A549 (cell line): ENCODE measurements around the gene HOXD9. TPM values are rescaled to one million over a fixed set of nuclear protein-coding genes. Genes with fewer than 3 reads are reported as not detected.

Experiments used
- ATAC-seq, 2 experiments: fragments of 200-7000 bp in 1 of 2; fragments of >200 bp in 1 of 2; cut with Nextera tagmentation in 1 of 2; cut with Tn5 transposase in 1 of 2; 3 replicates each; pipeline versions ENCODE4 v1.8.0 to v1.9.1; 2018 to 2020; ENCODE audit warnings: mild to moderate bottlenecking in 1 of 2, moderate library complexity in 1 of 2
- CTCF ChIA-PET: fragments of 300-600 bp; sonication (Branson Sonifier 250); formaldehyde crosslinking; extraction: SDS; loops from one replicate; lab custom pipeline; 2021; ENCODE audit warnings: antibody characterized with exemption, inconsistent platforms; lab: Yijun Ruan, JAX
- POLR2A ChIA-PET: fragments of 350-600 bp; formaldehyde crosslinking; extraction: SDS; loops from one replicate; lab custom pipeline; 2021; ENCODE audit warnings: antibody characterized with exemption, inconsistent platforms; lab: Yijun Ruan, JAX
- DNase-seq, 2 experiments: peaks; one replicate each; pipeline versions ENCODE4 v3.0.0 to v3.0.0-alpha.2; 2011 to 2016; ENCODE audit warnings: low read depth in 1 of 2, low spot score in 1 of 2
- FAIRE-seq: peaks from 2 replicates; lab custom pipeline; 2011; peaks lifted over from hg19 to GRCh38; lab: Jason Lieb, UNC
- H3K27ac ChIP-seq, 2 experiments: fragments of >200 bp; sonication (Bioruptor Twin); formaldehyde crosslinking; 3 replicates each; pipeline ENCODE4 v1.5.1; 2016 to 2017
- H3K4me1 ChIP-seq: fragments of >200 bp; sonication (Bioruptor Twin); formaldehyde crosslinking; 3 replicates; pipeline ENCODE4 v1.6.1; 2016
- H3K4me2 ChIP-seq: fragments of >200 bp; sonication (Bioruptor Twin); formaldehyde crosslinking; 3 replicates; pipeline ENCODE4 v1.6.1; 2016
- H3K4me3 ChIP-seq: fragments of >200 bp; sonication (Bioruptor Twin); formaldehyde crosslinking; 3 replicates; pipeline ENCODE4 v1.5.1; 2016
- H3K9me3 ChIP-seq: fragments of >200 bp; sonication (Bioruptor Twin); formaldehyde crosslinking; 3 replicates; pipeline ENCODE4 v1.6.1; 2016
- BCL3 ChIP-seq: fragments of >200 bp; sonication (Bioruptor Twin); formaldehyde crosslinking; IDR thresholded peaks from 3 replicates; pipeline ENCODE4 v1.6.1; 2016
- CEBPB ChIP-seq, 2 experiments: fragments of >200 bp in 1 of 2; sonication (Bioruptor Twin) in 1 of 2; formaldehyde crosslinking in 1 of 2; IDR thresholded peaks; 2 replicates each; pipeline ENCODE4 v1.6.1; 2012 to 2016
- CTCF ChIP-seq: fragments of >200 bp; sonication (Bioruptor Twin); formaldehyde crosslinking; IDR thresholded peaks from 3 replicates; pipeline ENCODE4 v1.5.1; 2016
- EHF ChIP-seq: fragments of 250-450 bp; sonication (Bioruptor Pico); IDR thresholded peaks from 2 replicates; pipeline ENCODE4 v1.5.0; 2020; ENCODE audit warnings: mild to moderate bottlenecking
- EHMT2 ChIP-seq: fragments of 200-600 bp; sonication (generic); IDR thresholded peaks from 2 replicates; pipeline ENCODE4 v1.6.1; 2016; ENCODE audit warnings: antibody characterized with exemption, low read depth, mild to moderate bottlenecking, moderate library complexity
- EP300 ChIP-seq, 2 experiments: fragments of >200 bp; sonication (Bioruptor Twin); formaldehyde crosslinking; IDR thresholded peaks; 2 replicates in 1 of 2; 3 replicates in 1 of 2; pipeline ENCODE4 v1.6.1; 2016 to 2017
- FOSB ChIP-seq: fragments of 250-450 bp; sonication (Bioruptor Pico); IDR thresholded peaks from 2 replicates; pipeline ENCODE4 v1.5.0; 2020; ENCODE audit warnings: mild to moderate bottlenecking, moderate library complexity
- FOXS1 ChIP-seq: fragments of 250-450 bp; sonication (Bioruptor Pico); IDR thresholded peaks from 2 replicates; pipeline ENCODE4 v1.5.0; 2020; ENCODE audit warnings: mild to moderate bottlenecking, moderate library complexity
- HOXB13 ChIP-seq: fragments of 250-450 bp; sonication (Bioruptor Pico); IDR thresholded peaks from 2 replicates; pipeline ENCODE4 v1.5.0; 2020; ENCODE audit warnings: low read depth, mild to moderate bottlenecking, moderate library complexity
- JUN ChIP-seq, 2 experiments: fragments of >200 bp; sonication (Bioruptor Twin); formaldehyde crosslinking; IDR thresholded peaks; 2 replicates in 1 of 2; 3 replicates in 1 of 2; pipeline ENCODE4 v1.6.1; 2016 to 2017
- KDM5A ChIP-seq: fragments of 200-600 bp; sonication (generic); IDR thresholded peaks from 2 replicates; pipeline ENCODE4 v1.6.1; 2016; ENCODE audit warnings: antibody characterized with exemption, mild to moderate bottlenecking
- NFE2L2 ChIP-seq: fragments of 150-350 bp; conservative IDR thresholded peaks from 2 replicates; pipeline ENCODE4 v1.6.1; 2014; ENCODE audit warnings: low read length
- POLR2A ChIP-seq: IDR thresholded peaks from 2 replicates; pipeline ENCODE4 v1.6.1; 2012; ENCODE audit warnings: mild to moderate bottlenecking, low read length
- RAD21 ChIP-seq, 2 experiments: fragments of >200 bp in 1 of 2; sonication (Bioruptor Twin) in 1 of 2; formaldehyde crosslinking in 1 of 2; IDR thresholded peaks in 1 of 2; conservative IDR thresholded peaks in 1 of 2; 2 replicates in 1 of 2; 3 replicates in 1 of 2; pipeline ENCODE4 v1.6.1; 2012 to 2018; ENCODE audit warnings: inconsistent platforms in 1 of 2
- RCOR1 ChIP-seq: fragments of 150-350 bp; IDR thresholded peaks from 2 replicates; pipeline ENCODE4 v1.6.1; 2014; ENCODE audit warnings: antibody characterized with exemption, low read length, low read depth
- REST ChIP-seq: fragments of 200-600 bp; sonication (generic); IDR thresholded peaks from 2 replicates; pipeline ENCODE4 v1.6.1; 2016; ENCODE audit warnings: antibody characterized with exemption, mild to moderate bottlenecking, moderate library complexity
- RNF2 ChIP-seq: fragments of 200-600 bp; sonication (generic); IDR thresholded peaks from 2 replicates; pipeline ENCODE4 v1.6.1; 2016; ENCODE audit warnings: low read depth, mild to moderate bottlenecking, antibody characterized with exemption, moderate library complexity, borderline replicate concordance
- TP53 ChIP-seq: fragments of 250-450 bp; sonication (Bioruptor Pico); IDR thresholded peaks from 2 replicates; pipeline ENCODE4 v1.5.0; 2021; ENCODE audit warnings: mild to moderate bottlenecking, moderate library complexity
- ZNF302 ChIP-seq: fragments of 250-450 bp; sonication (Bioruptor Pico); IDR thresholded peaks from 2 replicates; pipeline ENCODE4 v1.9.0; 2021; ENCODE audit warnings: inconsistent platforms, mild to moderate bottlenecking, moderate library complexity
- WGBS: methylation state at CpG from one replicate; pipeline ENCODE4 v1.1.6; 2017; ENCODE audit errors: missing lambda C conversion rate; 5-methylcytosine and 5-hydroxymethylcytosine counted together
- polyA plus RNA-seq, 4 experiments: library from polyadenylated mRNA; depleted of rRNA in 3 of 4; stranded (reverse); fragments of >200 nt; fragmentation: RNase III in 1 of 4; extraction: RNeasy Plus Mini Kit Qiagen cat#74134 plus additional on column Dnase treatment in 1 of 4; gene quantifications; 2 replicates in 3 of 4; 3 replicates in 1 of 4; pipeline ENCODE4 v1.2.3, GENCODE V29; 2011 to 2017

The HOXD9 gene
- polyA plus RNA-seq, 2 of the 4 experiments (the other 2 are of a cell fraction) = 0.45 to 1.0 TPM

- TF ChIP-seq REST = no peak
These were observed 48.2 kb downstream of the HOXD9 start (continued) for GRCh38 chr2:176170602-176171305.

GRCh38 chr2:176171351-176172006 is 49.0 kb downstream of the HOXD9 start:
- Histone ChIP-seq H3K9me3 (no peaks in the 10 kb centered on the region), H3K4me1 (peaks cover 6% of the 10 kb centered on the region; the same call in 1 of the 3 replicates), H3K27ac (no peak overlapping the region), H3K4me3 (no peak overlapping the region), H3K4me2 (no peak overlapping the region)
- 92% methylated on average over 32 of the region's 51 CpGs for WGBS
- TF ChIP-seq HOXB13 (CRISPR knock-in tag) (no peak), JUN (IDR thresholded peaks at IDR 0.05) (no peak), POLR2A (no peak), FOSB (no peak), RNF2 (no peak), EHMT2 (no peak), TP53 (CRISPR knock-in tag) (no peak), KDM5A (no peak), CTCF (no peak), EHF (CRISPR knock-in tag) (no peak), RCOR1 (no peak), CEBPB (IDR thresholded peaks at IDR 0.05) (no peak), RAD21 (conservative IDR thresholded peaks at IDR 0.05 in 1 of 2, IDR thresholded peaks at IDR 0.05 in 1 of 2) (no peak), EP300 (IDR thresholded peaks at IDR 0.05) (no peak), NFE2L2 (no peak), FOXS1 (CRISPR knock-in tag) (no peak), BCL3 (no peak), ZNF302 (CRISPR knock-in tag) (no peak)
- CTCF ChIA-PET = no interaction called here
- DNase-seq (no peak), ATAC-seq (no peak), FAIRE-seq (no peak)
- POLR2A ChIA-PET = no interaction called here
